Thymus (tissue), 11 donors: ENCODE data around the gene CD2. TPM values are rescaled to one million over a fixed set of nuclear protein-coding genes. Genes with fewer than 3 reads are reported as not detected.
A peak's percentile ranks its signal among the peaks of the same experiment; 100 is the strongest.
"Not testable (repeated sequence)": the region's sequence is repeated elsewhere in the genome, so short reads cannot be mapped to it uniquely, and the experiment has no call there.

ENCODE experiments used
- DNase-seq, 9 donors: peaks; one replicate each; pipeline ENCODE4 v3.0.0-alpha.2; 2013; ENCODE audit warnings: low spot score in 9 of 9, low read depth in 6 of 9, missing footprints in 1 of 9
- H3K27ac ChIP-seq, 2 donors: one replicate each; pipeline ENCODE4 v1.5.1; 2013; ENCODE audit warnings: control low read depth in 1 of 2, low read depth in 1 of 2, low read length in 1 of 2, mild to moderate bottlenecking in 1 of 2, moderate library complexity in 1 of 2
- H3K27me3 ChIP-seq, 2 donors: one replicate each; pipeline ENCODE4 v1.5.1; 2013; ENCODE audit warnings: low read length in 1 of 2; ENCODE audit not compliant: control insufficient read depth in 2 of 2, insufficient read depth in 1 of 2
- H3K36me3 ChIP-seq, 2 donors: one replicate each; pipeline ENCODE4 v1.5.1; 2013; ENCODE audit warnings: low read length in 1 of 2, mild to moderate bottlenecking in 1 of 2, moderate library complexity in 1 of 2; ENCODE audit not compliant: control insufficient read depth in 2 of 2, insufficient read depth in 2 of 2
- H3K4me1 ChIP-seq, 2 donors: one replicate each; pipeline ENCODE4 v1.5.1; 2013; ENCODE audit warnings: low read length in 2 of 2; ENCODE audit not compliant: control insufficient read depth in 2 of 2, insufficient read depth in 2 of 2
- H3K4me3 ChIP-seq, 2 donors: one replicate each; pipeline ENCODE4 v1.5.1; 2013; ENCODE audit warnings: low read length in 2 of 2, control low read depth in 1 of 2, mild to moderate bottlenecking in 1 of 2
- H3K9me3 ChIP-seq, 2 donors: one replicate each; pipeline ENCODE4 v1.5.1; 2013; ENCODE audit warnings: low read length in 1 of 2, mild to moderate bottlenecking in 1 of 2; ENCODE audit not compliant: control insufficient read depth in 2 of 2, insufficient read depth in 1 of 2
- WGBS: extraction: QIAGEN DNeasy Blood & Tissue Kit; methylation state at CpG from one replicate; pipeline ENCODE4 v1.1.7; 2013; 5-methylcytosine and 5-hydroxymethylcytosine counted together
- polyA plus RNA-seq: library from polyadenylated mRNA; stranded (reverse); fragments of 200-250 nt; gene quantifications from one replicate; pipeline ENCODE4 v1.2.3, GENCODE V29; 2013
- total RNA-seq: library from RNA; stranded (reverse); fragments of 120-200 nt; gene quantifications from one replicate; pipeline ENCODE4 v1.2.4, GENCODE V29; 2013
- donor health status: healthy.

Gene CD2
- total and polyA plus RNA-seq, 2 donors: 171 to 244 TPM

GRCh38 chr1:116751146-116751545 is 3.1 kb upstream of the CD2 start:
- Histone ChIP-seq H3K27me3 (no peaks in the 10 kb centered on the region), H3K9me3 (peaks cover 7 to 12% of the 10 kb centered on the region in 2 donors), H3K36me3 (peaks cover 0 to 6% of the 10 kb centered on the region in 2 donors), H3K4me1 (peaks cover 0 to 15% of the 10 kb centered on the region in 2 donors), H3K27ac (peak overlapping the region; percentile 73), H3K4me3 (no peak overlapping the region)
- no peak for DNase-seq
- WGBS: 39% methylated on average over 4 of the region's 4 CpGs

DNA sequence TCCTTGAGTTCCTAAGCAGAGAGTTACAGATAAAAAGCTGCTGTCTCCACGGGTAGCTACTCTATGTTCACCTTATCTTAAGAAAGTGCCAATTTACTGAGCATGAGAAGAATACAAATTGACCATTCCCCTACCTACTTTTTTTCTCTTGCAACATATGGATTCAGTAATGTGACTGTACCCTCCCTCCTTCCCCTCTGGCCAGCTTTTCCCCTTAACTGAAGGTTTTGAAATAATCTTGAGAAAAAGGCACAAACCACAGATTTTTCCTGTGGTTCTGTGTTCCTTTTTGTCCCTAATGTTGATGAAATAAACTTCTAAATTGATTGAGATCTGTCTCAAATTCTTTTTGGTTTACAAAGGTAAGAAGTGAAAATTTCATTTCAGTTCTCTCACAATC is 2.6 kb upstream of the CD2 start:
- no peak for DNase-seq
- WGBS: 0% methylated on average over 1 of the region's 1 CpG
- Histone ChIP-seq H3K27me3 (no peaks in the 10 kb centered on the region), H3K9me3 (peaks cover 7 to 12% of the 10 kb centered on the region in 2 donors), H3K27ac (peak overlapping the region; percentile 73 to 78), H3K4me3 (no peak overlapping the region), H3K4me1 (peaks cover 0 to 15% of the 10 kb centered on the region in 2 donors), H3K36me3 (peaks cover 0 to 6% of the 10 kb centered on the region in 2 donors)

DNA sequence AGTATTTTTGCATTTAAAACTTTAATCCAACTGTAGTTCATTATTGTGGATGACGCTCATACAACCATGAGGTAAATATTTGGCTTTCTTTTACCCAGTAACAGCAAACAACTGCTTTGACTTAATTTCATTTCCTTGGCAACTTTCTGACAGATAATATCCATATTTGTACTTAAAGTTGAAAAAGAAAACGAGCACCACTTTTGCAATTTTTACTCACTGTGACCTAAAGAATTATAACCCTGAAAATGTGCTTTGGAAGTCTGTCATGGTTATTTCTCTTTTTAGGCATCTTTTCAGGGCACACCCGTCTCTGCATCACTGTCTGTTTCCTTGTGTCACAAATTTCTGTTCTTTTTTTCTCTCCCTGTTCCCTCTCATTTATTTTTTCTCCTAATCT is 918 bp upstream of the CD2 start:
- H3K27ac ChIP-seq: peak overlapping the region; percentile 33 to 96
- no peaks in the 10 kb centered on the region for H3K27me3 ChIP-seq
- peaks cover 1 to 9% of the 10 kb centered on the region in 2 donors for H3K9me3 ChIP-seq
- 74% methylated on average over 3 of the region's 3 CpGs for WGBS
- H3K4me1 ChIP-seq: peaks cover 0 to 18% of the 10 kb centered on the region in 2 donors
- DNase-seq: no peak
- peaks cover 2 to 3% of the 10 kb centered on the region in 2 donors for H3K36me3 ChIP-seq
- no peak overlapping the region for H3K4me3 ChIP-seq

DNA sequence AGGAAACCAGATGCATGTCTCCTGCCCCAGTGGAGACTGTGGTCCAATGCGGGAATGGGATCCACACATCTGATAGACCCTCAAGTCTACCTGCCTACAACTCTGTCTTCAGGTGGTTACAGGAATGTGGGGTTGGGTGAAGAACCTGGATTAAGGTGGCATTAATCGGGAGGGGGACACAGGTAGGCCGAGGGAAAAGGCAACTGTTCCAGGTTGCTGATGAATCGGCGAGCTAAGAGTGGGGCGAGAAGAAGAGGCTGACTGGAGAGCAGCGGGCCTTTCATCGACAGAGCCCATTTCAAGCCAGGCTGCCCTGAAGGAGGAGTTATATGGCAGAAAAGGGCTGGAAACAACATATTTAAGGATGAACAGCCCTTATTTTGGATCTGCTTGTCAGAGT is 836 bp downstream of the CD2 start:
- H3K27ac ChIP-seq: peak overlapping the region; percentile 93 to 96
- WGBS: 40% methylated on average over 8 of the region's 8 CpGs

DNA sequence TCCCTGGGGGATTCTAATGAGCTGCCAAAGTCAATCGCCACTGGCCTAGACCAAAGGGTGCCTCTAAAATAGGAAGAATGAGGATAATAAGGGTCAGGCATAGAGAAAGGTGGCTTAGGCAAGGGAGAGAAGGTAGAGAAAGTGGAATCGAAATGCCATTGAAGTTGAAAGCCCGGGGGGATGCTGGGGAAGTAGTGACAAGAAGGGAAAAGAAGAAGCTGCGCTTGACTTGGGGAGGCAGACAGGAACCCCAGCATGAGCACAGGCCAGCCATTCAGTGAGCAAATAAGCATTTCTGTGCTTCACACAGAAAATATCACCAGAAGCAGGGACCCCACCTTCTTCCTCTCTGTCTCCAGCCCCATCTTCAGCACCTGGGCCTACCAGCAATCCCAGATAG is 1.5 kb downstream of the CD2 start:
- Histone ChIP-seq H3K36me3 (peaks cover 5 to 14% of the 10 kb centered on the region in 2 donors), H3K9me3 (no peaks in the 10 kb centered on the region), H3K4me1 (peaks cover 4 to 31% of the 10 kb centered on the region in 2 donors), H3K4me3 (peak overlapping the region; percentile 77), H3K27me3 (no peaks in the 10 kb centered on the region), H3K27ac (peak overlapping the region; percentile 93 to 96)
- 22% methylated on average over 4 of the region's 4 CpGs for WGBS
- peak in 1 of 9 donors; percentile 59 for DNase-seq

More for the DNA sequence above, 836 bp downstream of the CD2 start:
- Histone ChIP-seq H3K9me3 (no peaks in the 10 kb centered on the region), H3K4me3 (peak overlapping the region; percentile 77), H3K27me3 (no peaks in the 10 kb centered on the region), H3K4me1 (peaks cover 0 to 26% of the 10 kb centered on the region in 2 donors), H3K36me3 (peaks cover 0 to 8% of the 10 kb centered on the region in 2 donors)
- peak in 1 of 9 donors; percentile 55 for DNase-seq

GRCh38 chr1:116756092-116756491 is 1.9 kb downstream of the CD2 start:
- not testable (repeated sequence) for H3K9me3 ChIP-seq, DNase-seq, H3K27me3 ChIP-seq
- H3K27ac ChIP-seq: peak overlapping the region; percentile 93 to 96
- peak overlapping the region; percentile 77 for H3K4me3 ChIP-seq
- peaks cover 8 to 33% of the 10 kb centered on the region in 2 donors for H3K4me1 ChIP-seq
- H3K36me3 ChIP-seq: peaks cover 9 to 18% of the 10 kb centered on the region in 2 donors
- WGBS: 52% methylated on average over 8 of the region's 8 CpGs

DNA sequence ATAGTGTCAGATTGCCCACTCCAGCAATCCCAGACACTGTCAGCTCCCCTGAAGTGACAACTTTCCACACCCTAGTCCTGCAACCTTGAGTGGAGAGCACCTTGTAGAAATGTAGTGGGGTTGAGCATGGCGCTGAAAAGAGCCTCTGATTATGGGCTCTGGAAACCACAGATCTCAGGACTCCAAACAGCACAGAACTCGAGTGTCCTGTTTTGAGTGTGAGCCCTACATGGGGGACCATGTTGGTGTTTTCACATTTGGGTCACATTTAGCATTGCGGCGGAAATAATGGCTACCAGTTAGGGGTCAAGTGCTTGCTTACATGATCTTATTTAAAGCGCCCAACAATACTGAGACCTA is 4.2 kb downstream of the CD2 start:
- Histone ChIP-seq H3K27ac (peak overlapping the region; percentile 72 to 74), H3K4me3 (peak overlapping the region; percentile 77), H3K4me1 (peaks cover 30 to 46% of the 10 kb centered on the region in 2 donors), H3K36me3 (peaks cover 27 to 41% of the 10 kb centered on the region in 2 donors)
- 52% methylated on average over 5 of the region's 5 CpGs for WGBS
- DNase-seq, H3K27me3 ChIP-seq, H3K9me3 ChIP-seq: not testable (repeated sequence)

DNA sequence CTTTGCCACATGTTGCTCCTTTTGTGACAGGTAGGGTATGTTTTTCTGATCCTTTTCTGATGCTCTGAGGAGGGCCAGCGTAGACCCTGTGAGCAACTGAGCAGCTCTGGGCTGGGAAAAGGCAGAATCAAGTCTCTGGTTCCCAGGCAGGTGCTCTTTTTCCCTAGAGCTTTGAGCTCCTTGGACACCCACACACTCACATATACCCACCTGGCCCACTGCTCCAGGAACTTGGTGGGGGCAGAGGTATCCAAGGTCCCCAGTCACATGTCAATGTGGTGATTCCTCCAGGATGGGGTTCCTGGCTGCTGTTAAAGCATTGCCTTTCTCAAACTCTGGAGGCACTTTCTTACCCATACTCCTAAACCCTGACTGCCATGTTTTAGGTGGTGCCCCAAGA is 5.4 kb downstream of the CD2 start:
- Histone ChIP-seq H3K36me3 (peaks cover 39 to 53% of the 10 kb centered on the region in 2 donors), H3K27ac (peak overlapping the region; percentile 2 to 55), H3K4me1 (peaks cover 42 to 56% of the 10 kb centered on the region in 2 donors), H3K4me3 (peak overlapping the region; percentile 77), H3K9me3 (peaks cover 0 to 3% of the 10 kb centered on the region in 2 donors), H3K27me3 (no peaks in the 10 kb centered on the region)
- no peak for DNase-seq
- 70% methylated on average over 1 of the region's 1 CpG for WGBS

GRCh38 chr1:116760487-116760886 is 6.3 kb downstream of the CD2 start:
- 90% methylated on average over 3 of the region's 3 CpGs for WGBS
- peak overlapping the region; percentile 45 to 64 for H3K27ac ChIP-seq
- peaks cover 47 to 61% of the 10 kb centered on the region in 2 donors for H3K36me3 ChIP-seq
- H3K9me3 ChIP-seq: peaks cover 0 to 3% of the 10 kb centered on the region in 2 donors
- H3K27me3 ChIP-seq: no peaks in the 10 kb centered on the region
- H3K4me1 ChIP-seq: peaks cover 51 to 64% of the 10 kb centered on the region in 2 donors
- no peak for DNase-seq
- no peak overlapping the region for H3K4me3 ChIP-seq
